ENCODE results near the gene TBCB. TPM values are rescaled to one million over a fixed set of nuclear protein-coding genes. Genes with fewer than 3 reads are reported as not detected.

TBCB gene
- total and polyA plus RNA-seq, 9 of the 15 experiments (the other 6 are each of a cell fraction or from before 2014, with no cell fraction given), result 3.5 to 115 (median 58.9) TPM

- Histone ChIP-seq H3K9me1 (ENCODE audit: control insufficient read depth, insufficient read depth, low read length) (no peaks in the 10 kb centered on the region), H3K27ac (ENCODE audit: extremely low read depth, low read depth, low read length) (no peak overlapping the region), H3K36me3 (ENCODE audit: control insufficient read depth, insufficient read depth, low read length) (peaks cover 74% of the 10 kb centered on the region; the same call in 2 of the 3 replicates), H3K4me1 (replicated peaks in 1 of 2; ENCODE audit: control insufficient read depth in 2 of 2, insufficient read depth in 2 of 2, low read length in 2 of 2) (peaks cover 0 to 12% of the 10 kb centered on the region in 2 experiments; a peak in 3 of 5 replicates), H3K9me3 (replicated peaks; ENCODE audit: control insufficient read depth, insufficient read depth, low read depth, low read length) (no peaks in the 10 kb centered on the region), H2AFZ (ENCODE audit: low read depth, low read length) (no peak overlapping the region), H3K4me3 (no peak overlapping the region), H3K4me2 (ENCODE audit: insufficient read depth, low read length) (no peak overlapping the region), H4K20me1 (replicated peaks; ENCODE audit: control insufficient read depth, insufficient read depth, low read length) (no peaks in the 10 kb centered on the region; the same call in 1 of the 2 replicates), H3K27me3 (ENCODE audit: control insufficient read depth in 2 of 2, insufficient read depth in 2 of 2, low read length in 2 of 2) (no peaks in the 10 kb centered on the region; a peak in 1 of 5 replicates), H3K9ac (ENCODE audit: insufficient read depth in 1 of 2, low read depth in 2 of 2, low read length in 2 of 2) (no peak overlapping the region), H3K79me2 (ENCODE audit: control insufficient read depth, insufficient read depth, low read length) (no peaks in the 10 kb centered on the region)
- 92% methylated on average over 8 of the region's 8 CpGs for WGBS (ENCODE audit: insufficient coverage, low coverage, missing lambda C conversion rate)
- intact Hi-C loops (cut with micrococcal nuclease), result no loop called here
- FAIRE-seq (no peak), ATAC-seq (no peak), DNase-seq (ENCODE audit: extremely low read depth in 1 of 4, low spot score in 3 of 4) (no peak)
- in situ Hi-C loops (cut with MboI), result no loop called here
- no TSS peak for BruUV-seq (replicated peaks)
- ChIA-PET CTCF (ENCODE audit: low intra/inter-chr PET ratio) (no interaction called here), POLR2A (interaction anchor here (0.6 to 2.1 kb wide), 3 partner anchors 10 to 12 kb away, joined by 3 to 6 read pairs (median 3); no protein-coding TSS in a partner anchor)
- no peak for TF ChIP-seq ZBTB5 (IDR thresholded peaks at IDR 0.05)
- TF ChIP-seq SMARCB1 (IDR thresholded peaks at IDR 0.05; ENCODE audit: insufficient read length, low read depth), result no peak
- no peak for TF ChIP-seq USF2 (CRISPR knock-in tag; IDR thresholded peaks at IDR 0.05)
- TF ChIP-seq TRIM28 (IDR thresholded peaks at IDR 0.05), result no peak
- TF ChIP-seq POLR2G (IDR thresholded peaks at IDR 0.05; ENCODE audit: low read depth, low read length), result no peak
- TF ChIP-seq ZNF41 (CRISPR knock-in tag; conservative IDR thresholded peaks at IDR 0.05), result no peak
- no peak for TF ChIP-seq NR1H2 (CRISPR knock-in tag; IDR thresholded peaks at IDR 0.05)
- no peak for TF ChIP-seq MBD2 (IDR thresholded peaks at IDR 0.05; ENCODE audit: borderline replicate concordance, low read depth)
- no peak for TF ChIP-seq FOXP4 (CRISPR knock-in tag; IDR thresholded peaks at IDR 0.05; ENCODE audit: borderline replicate concordance)
- TF ChIP-seq ZNF146 (CRISPR knock-in tag; IDR thresholded peaks at IDR 0.05; ENCODE audit: unreplicated experiment), result no peak
- TF ChIP-seq SRF (CRISPR knock-in tag; IDR thresholded peaks at IDR 0.05), result no peak
- no peak for TF ChIP-seq PCBP1 (IDR thresholded peaks at IDR 0.05; ENCODE audit: low read depth, low read length, poor library complexity, severe bottlenecking)
- no peak for TF ChIP-seq ZNF511 (CRISPR knock-in tag; IDR thresholded peaks at IDR 0.05)
- TF ChIP-seq ZNF324 (CRISPR knock-in tag; IDR thresholded peaks at IDR 0.05), result no peak
- no peak for TF ChIP-seq ZNF75A (CRISPR knock-in tag; IDR thresholded peaks at IDR 0.05)
- no peak for TF ChIP-seq GABPA (tag; conservative IDR thresholded peaks at IDR 0.05; ENCODE audit: low read depth)
These were observed 43.2 kb upstream of the TBCB start for GRCh38 chr19:36072081-36072480.

Measured in K562 (cell line).